ENCODE data around the gene IRF1.
"Not testable (repeated sequence)": the region's sequence is repeated elsewhere in the genome, so short reads cannot be mapped to it uniquely, and the experiment has no call there.

Gene IRF1, protein sequence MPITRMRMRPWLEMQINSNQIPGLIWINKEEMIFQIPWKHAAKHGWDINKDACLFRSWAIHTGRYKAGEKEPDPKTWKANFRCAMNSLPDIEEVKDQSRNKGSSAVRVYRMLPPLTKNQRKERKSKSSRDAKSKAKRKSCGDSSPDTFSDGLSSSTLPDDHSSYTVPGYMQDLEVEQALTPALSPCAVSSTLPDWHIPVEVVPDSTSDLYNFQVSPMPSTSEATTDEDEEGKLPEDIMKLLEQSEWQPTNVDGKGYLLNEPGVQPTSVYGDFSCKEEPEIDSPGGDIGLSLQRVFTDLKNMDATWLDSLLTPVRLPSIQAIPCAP

DNA sequence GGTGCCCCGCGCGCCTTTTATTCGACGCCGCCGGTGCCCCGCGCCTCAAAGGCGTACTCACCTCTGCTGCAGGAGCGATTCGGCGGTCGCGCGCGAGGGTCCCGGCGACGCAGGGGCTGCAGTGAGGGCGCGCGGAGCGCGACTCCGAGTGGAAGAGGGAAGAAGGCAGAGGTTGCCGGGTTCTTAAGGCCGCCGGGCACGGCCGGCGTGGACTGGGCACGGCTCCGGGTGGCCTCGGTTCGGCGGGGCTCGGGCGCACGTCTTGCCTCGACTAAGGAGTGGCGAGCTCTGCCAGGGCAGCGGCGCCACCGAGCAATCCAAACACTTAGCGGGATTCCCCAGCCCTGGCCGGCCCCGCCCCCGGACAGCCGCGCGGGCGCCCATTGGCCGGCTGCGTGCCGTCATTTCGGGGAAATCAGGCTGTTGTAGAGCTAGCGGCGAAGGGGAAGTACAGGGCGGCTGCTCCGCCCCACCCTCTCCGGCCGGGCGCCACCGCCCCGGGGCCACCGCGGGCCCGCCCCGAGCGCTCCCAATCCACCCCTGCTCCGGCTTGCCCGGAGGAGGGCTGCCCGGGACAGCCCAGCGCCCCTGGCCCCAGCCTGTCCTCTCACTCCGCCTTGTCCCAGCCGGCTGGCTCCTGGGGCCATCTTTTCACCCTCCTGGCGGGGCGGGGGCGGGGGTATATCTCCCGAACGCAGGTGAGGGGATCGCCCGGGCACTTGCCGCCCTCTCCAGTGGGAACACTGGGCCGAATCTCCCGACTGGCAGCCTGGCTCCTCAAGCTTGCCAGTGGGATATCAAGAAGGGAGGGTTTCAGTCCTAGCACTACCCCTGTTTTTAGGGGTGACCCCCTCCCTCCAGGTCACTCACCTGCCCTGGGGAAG lies at the start of gene IRF1:
IRF1 (minus strand) TSS at position 290 of the 884 bp plus-strand sequence. CDS start 1,295 bp downstream, outside the sequence.
- peak; percentile 98 to 99 for DNase-seq

DNA sequence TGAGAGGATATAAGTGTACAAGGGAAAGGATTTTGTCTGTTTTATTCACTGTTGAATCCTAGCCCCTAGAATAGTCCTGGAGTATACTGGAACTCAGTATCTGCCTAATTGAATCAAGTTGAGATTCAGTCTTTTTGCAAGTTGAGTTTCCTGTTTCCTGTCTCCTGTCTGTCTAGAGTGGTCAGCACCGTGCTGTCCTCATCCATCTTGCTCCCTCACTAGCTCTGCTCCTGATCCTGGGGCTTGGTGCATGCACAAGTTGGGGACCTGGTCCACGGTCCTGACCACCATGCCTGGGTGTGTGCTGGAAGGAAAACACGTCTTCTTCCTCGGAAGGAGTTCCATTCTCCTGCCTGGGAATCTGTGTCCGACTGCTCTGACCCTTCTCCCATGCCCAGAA lies 49.6 kb upstream of the IRF1 start:
- no peak for DNase-seq

DNA sequence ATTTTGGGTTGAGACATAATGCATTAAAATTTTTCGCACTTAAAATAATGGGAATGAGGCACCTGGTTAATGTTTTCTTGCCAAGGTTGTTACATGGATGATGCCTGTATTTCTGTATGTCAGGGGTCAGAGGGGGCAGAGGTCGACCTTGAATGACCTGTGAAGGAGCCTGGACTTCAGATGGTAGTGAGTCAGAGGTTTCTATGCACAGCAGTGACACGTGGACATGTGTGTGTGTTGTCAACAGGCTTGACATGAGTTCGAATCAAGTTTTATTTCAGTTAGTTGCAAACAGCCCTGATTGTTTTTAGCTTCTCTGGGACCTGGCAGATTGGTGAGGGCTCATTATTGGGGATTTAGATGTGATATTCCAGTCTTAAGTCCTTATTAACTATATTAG lies 49.1 kb upstream of the IRF1 start:
- no peak for DNase-seq

DNA sequence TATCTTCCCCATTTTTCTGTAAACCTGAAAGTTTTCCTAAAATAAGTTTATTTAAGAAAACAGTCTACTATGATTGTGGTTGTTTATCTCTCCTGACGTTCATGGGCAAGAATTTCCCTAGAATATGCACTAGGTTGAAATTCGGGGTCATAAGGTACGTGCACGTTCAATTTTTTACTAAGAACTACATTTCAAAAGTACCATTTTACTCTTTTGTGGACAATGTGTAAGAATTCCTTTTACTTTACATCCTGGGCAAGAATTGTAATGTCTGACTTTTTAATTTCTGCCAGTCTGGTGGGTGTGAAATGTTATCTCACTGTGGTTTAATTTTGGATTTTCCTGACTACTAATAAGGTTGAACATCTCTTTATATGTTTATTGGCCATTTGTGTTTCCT lies 40.4 kb upstream of the IRF1 start:
- no peak for DNase-seq

DNA sequence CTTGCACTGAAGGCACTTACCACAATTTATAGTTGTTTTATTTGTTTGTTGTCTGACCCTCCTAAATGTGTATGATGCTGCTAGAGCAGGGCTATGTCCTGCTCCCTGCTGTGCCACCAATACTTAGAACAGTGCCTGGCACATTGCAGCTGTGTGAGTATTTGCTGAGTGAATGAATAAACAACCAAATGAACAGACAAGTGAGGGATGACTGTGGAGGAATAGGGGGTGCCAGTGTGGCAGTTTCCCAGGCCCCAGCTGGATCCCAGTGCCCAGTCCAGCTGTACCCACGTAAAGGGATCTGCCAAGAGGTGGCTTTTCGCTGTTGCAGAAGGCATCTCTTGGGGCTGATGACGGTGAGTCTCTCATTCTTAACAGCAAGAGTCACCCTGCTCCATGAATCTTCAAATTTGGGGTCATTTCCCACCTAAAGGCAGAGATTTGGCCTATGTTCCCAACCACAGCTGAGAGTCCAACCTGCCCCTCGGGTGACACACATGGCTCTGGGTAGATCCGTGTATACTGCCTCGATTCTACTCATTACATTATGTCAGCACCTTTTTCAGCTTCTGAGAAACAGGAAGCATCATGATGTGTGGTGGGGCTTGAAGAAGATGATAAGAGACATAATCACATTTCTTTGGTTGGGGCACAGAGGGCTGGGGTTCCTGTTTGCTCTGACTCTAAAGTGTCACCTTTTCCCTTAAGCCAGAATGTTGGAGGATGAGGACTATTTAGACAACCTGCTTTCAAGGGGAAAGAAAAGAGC lies 38.5 kb upstream of the IRF1 start:
- no peak for DNase-seq

DNA sequence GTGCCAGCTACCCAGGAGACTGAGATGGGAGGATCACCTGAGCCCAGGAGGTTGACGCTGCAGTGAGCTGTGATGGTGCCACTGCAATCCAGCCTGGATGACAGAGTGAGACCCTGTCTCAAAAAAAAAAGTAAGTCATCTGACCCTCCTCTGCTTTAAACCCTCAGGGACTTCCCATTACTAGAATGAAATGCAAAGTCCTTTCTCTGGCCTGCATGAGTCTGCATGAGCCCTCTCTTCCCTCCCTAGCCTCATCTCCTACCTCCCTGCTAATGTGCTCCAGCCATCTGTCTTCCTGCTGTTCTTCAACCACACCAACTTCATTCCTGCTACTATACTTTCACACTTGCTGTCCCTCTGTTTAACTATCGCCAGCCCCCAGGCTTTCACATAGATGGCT lies 37.4 kb upstream of the IRF1 start:
- DNase-seq, result no peak

DNA sequence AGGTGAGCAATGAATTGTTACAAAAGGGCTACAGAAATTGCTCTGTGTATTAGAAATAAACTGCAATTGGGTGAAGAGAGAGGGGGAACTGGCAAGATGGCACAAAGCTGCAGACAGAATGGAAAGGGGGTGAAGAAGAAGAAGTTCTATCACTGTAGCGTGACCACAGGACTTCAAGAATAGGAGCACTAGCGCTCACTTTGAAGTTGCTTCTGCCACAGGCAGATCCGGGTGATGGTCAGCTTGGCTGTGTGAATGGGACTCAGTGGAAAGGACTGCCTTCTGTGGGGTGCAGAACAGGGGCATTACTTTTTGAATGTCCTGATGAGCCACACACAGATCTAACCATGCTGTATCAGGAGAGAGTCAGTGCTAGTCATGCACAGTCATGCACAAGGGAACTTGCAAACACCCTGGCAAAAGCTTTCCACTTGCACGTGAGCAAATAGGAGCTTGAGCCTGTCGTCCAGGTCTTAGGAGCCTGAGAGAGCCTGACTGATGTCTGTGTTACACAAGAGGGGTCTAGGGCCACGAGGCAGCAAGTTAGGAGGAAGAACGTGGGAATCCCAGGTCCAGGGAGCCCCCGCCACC lies 36.5 kb upstream of the IRF1 start:
- DNase-seq, result no peak

DNA sequence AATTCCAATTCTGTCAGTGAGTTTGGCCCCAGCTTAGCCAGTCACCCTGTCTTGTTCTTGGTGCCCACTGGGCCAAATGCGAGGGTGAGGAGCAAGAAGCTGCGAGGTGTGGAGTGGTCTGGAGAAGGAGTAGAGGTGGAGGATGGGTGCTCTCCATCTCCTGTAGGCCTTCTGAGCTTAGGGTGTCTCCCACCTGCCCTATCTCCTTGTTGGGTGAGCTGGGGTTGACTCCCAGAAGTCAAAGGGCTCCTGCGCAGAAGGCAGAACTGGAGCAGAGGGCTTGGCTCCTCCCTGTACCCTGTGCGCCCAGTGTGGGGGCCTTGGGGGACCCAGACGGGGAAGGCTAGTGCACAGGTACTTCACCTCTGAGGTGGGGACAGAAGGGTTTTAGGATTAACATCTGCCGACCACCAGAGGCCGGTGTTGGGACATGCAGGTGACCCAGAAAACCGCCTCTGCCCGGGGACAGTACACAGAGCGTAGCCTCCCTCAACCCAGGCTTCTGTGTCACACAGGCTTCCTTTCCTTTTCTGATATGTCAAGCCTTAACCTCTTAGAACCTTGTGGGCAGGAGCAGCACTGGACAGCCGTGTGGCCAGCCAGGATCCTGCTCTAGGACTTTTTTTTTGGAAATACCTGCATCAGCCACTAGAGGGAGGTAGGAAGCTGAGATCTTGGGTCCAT lies 35.9 kb upstream of the IRF1 start:
- DNase-seq, result peak; percentile 7 to 19

DNA sequence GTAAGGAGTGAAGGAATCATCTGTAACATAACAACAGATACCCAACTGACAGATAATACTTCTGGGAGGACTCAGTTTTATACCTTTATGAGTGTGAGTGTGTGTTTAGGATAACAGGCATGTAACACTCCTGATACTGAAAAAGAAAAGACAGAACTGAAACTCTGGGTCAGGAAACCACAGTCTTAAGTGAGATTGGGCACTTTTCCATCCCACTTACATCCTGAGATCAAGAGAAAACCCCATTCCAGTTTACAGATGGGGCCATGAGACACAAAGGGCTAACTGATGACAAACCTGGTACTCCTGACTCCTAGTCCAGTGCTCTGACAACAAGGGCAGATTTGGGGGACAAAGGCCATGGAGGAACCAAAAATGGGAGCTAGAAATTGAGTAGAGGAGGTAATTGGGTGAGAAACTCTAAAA lies 34.7 kb upstream of the IRF1 start:
- DNase-seq, result no peak

DNA sequence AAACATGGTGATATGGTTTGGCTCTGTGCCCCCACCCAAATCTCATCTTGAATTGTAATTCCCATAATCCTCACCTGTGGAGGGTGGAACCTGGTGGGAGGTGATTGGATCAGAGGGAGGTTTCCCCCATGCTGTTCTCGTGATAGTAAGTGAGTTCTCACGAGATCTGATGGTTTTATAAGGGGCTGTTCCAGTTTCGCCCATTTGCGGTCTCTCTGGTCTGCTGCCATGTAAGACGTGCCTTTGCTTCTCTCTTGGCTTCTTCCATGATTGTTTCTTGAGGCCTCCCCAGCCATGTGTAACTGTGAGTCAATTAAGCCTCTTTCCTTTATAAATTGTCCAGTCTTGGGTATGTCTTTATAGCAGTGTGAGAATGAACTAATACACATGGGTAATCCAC lies 34.3 kb upstream of the IRF1 start:
- DNase-seq, result not testable (repeated sequence)

DNA sequence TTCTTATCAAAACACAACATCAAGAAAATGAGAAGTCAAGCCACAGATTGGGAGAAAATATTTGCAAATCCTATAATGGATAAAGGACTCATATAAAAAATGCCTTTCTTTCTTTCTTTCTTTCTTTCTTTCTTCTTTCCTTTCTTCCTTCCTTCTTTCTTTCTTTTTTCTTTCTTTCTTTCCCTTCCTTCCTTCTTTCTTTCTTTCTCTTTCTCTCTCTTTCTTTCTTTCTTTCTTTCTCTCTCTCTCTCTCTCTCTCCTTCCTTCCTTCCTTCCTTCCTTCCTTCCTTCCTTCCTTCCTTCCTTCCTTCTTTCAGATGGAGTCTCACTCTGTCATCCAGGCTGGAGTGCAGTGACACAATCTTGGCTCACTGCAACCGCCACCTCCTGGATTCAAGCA lies 31.5 kb upstream of the IRF1 start:
- not testable (repeated sequence) for DNase-seq

DNA sequence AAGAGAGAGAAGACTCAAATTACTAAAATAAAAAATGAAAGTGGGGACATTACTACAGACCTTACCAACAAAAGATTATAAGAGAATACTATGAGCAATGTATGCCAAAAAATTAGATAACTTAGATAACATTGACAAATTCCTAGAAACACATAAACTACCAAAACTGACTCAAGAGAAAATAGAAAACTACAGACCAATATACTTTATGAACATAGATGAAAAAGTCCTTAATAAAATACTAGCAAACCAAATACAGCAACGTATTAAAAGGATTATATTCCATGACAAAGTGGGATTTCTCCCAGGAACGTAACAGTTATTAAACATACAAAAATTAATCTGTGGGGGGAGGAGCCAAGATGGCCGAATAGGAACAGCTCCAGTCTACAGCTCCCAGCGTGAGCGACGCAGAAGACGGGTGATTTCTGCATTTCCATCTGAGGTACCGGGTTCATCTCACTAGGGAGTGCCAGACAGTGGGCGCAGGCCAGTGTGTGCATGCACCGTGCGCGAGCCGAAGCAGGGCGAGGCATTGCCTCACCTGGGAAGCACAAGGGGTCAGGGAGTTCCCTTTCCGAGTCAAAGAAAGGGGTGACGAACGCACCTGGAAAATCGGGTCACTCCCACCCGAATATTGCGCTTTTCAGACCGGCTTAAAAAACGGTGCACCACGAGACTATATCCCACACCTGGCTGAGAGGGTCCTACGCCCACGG lies 23.2 kb upstream of the IRF1 start:
- not testable (repeated sequence) for DNase-seq

DNA sequence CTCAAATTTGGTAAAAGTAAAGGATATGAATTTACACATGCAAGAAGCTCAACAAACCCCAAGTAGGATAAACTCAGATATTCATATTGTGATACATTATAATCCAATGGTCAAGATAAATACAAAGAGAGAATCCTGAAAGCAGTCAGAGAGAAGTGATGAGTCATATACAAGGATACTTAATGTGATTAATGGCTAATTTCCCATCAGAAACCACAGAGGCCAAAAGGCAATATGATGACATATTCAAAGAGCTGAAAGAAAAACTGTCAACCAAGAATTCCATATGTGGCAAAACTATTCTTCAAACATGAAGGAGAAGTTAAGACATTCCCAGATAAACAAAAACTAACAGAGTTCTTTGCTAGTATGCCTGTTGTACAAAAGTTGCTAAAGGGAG lies 19.5 kb upstream of the IRF1 start:
- no peak for DNase-seq

DNA sequence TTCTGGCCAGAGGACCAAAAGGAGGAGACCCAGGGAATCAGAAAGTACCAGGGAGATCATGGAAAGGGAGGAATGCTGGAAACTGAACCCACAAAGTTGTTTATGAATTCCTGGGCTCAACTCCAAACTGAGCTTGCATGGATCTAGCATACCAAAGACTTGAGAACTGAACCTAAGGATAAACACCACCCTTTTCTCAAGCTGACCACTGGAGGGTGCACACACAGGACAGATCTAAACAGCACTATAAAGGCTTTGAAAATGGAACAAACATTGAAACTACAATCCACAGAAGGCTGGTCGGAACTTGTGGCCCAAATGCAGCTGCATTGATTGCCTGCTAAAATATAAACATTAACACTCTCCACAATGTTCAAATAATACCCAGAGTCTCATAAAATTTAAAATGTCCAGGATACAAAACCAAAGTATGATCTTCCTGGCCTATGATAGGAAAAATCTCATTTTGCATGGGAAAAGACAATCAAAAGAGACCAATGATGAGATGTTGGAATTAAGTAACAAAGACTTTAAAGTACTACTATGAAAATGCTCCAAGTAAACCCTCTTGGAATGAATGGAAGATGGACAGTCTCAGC lies 15.6 kb upstream of the IRF1 start:
- DNase-seq, result no peak

DNA sequence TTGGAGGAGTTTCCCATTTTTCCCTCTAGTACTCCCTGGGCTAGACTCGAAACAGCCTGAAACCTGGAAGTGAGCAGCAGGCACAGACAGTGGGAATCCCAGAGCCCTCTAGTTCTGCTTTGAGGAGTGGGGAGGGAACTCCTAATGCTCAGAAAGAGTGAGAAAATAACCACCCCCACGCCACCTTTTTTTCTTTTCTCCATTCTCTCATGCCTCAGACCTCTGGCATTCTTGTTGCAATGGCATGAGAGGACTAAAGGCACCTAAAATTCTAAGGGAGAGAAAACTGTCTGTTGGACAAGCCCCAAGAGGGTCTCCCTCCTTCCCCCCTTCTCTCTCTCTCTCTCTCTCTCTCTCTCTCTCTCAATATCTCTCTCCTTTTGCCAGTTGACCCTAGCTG lies 15.1 kb upstream of the IRF1 start:
- no peak for DNase-seq

DNA sequence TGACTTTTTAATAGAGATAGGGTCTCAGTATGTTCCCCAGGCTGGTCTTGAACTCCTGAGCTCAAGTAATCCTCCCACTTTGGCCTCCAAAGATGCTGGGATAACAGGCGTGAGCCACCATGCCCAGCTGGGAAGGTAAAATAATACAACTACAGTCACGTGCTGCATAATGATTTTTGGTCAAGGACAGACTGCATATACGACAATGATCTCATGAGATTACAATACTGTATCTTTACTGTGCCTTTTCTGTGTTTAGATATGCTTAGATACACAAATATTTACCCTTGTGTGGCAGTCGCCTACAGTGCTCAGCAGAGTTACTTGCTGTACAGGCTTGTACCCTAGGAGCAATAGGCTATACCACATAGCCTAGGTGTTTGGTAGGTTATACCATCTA lies 14.2 kb upstream of the IRF1 start:
- DNase-seq, result no peak

DNA sequence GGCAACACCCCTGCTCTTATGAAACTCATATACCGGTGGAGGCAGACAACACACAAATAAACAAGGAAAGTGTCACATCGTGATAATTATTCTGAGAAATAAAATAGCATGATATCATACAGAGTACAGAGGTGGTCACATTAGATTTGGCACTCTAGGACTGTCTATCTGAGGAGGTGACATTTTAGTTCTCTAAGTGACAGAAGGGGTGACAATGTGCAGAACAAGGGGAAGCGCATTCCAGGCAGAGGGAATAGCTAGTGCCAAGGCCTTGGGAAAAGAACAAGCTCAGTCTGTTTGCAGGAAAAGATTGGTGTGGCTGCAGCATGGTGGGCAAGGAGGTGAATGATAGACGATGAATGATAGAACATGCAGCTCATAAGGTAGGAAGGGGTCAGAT lies 12.7 kb upstream of the IRF1 start:
- no peak for DNase-seq

DNA sequence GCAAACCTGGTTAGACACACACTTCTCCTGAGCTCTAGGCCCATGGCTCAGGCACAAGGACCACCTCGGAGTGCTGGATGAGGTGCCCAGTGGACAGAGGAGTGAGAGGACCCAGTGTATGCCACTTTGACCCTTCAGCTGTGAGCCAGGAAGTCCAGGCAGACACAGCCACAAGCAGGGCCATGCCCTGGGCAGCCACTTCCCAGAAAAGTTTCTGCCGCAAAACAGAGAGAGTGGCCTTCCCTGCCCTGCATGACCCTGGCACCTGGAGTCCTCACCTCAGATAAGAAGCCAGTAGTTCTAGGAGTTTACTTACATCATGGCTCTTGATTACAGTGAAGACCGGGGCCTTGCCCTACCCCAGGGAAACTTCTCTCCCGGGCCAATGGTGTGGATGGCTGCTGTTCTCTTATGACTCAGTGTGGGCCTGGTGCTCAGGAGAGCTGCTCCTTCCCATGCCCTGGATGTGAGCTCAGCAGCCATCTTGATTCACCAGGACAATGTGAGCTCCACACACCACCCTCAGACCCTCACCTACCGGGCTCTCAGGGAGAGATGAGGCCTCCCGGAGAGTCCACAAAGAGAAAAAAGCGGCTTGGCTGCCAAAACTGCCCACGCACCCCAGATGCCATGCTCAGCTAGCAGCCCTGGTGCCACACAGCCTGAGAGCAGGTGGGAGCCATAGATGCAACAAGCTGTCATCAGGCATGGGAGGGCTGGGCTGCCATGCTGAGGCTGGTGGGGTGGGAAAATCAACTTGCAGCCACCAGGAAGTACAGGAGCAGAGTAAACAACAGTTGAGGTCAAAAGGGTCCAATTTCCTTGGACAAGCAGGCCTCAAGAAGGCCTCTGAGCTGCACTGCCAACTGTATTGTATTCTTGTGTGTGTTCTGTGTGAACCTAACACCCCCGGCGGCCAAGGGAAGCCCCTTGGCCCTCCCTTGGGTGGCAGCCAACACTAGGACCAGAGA lies 11.7 kb upstream of the IRF1 start:
- no peak for DNase-seq

DNA sequence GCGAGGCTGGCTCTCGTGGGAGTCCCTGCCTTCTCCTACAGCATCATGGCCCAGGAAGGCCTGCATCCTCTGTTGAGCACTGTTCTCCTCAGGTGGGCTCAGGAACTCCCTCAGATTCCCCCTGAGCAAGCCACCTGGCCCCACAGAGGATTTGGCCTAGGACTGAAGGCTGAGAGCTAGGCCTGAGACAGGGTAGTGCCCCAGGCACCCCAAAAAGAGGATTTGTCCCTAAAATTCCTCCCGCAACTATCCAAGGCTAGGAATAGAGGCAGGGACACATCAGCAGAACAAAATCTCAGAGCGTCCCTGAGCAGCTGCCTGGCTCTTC lies 11.0 kb upstream of the IRF1 start:
- no peak for DNase-seq
